ENCODE results near the gene MKLN1. TPM values are rescaled to one million over a fixed set of nuclear protein-coding genes. Genes with fewer than 3 reads are reported as not detected.

The MKLN1 gene
- total and polyA plus RNA-seq, 2 experiments from 2014 or later: 33.8 to 59.3 TPM

DNA sequence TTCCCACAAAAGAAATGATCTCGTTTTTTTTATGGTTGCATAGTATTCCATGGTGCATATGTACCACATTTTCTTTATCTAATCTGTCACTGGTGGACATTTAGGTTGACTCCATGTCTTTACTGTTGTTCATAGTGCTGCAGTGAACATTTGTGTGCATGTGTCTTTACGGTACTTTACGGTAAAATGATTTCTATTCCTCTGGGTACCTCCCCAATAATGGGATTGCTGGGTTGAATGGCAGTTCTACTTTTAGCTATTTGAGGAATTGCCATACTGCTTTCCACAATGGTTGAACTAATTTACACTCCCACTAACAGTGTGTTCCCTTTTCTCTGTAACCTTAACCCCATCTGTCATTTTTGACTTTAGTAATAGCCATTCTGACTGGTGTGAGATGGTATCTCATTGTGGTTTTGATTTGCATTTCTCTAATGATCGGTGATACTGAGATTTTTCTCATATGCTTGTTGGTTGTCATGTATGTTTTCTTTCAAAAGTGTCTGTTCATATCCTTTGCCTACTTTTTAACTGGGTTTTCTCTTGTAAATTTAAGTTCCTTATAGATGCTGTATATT is 37.2 kb downstream of the MKLN1 start:
- H3K9me3 ChIP-seq (ENCODE audit: low read depth): no peaks in the 10 kb centered on the region
- peaks cover 8% of the 10 kb centered on the region for H3K4me1 ChIP-seq (ENCODE audit: insufficient read depth)
- DNase-seq (ENCODE audit: low spot score): no peak
- H3K27me3 ChIP-seq: no peaks in the 10 kb centered on the region
- H3K4me3 ChIP-seq: no peak overlapping the region
- H3K9me2 ChIP-seq (replicated peaks; ENCODE audit: insufficient read depth): no peaks in the 10 kb centered on the region
- H3K27ac ChIP-seq: no peak overlapping the region
- no peak for TF ChIP-seq CTCF (IDR thresholded peaks at IDR 0.05; ENCODE audit: poor library complexity)
- no peak for TF ChIP-seq EZH2phosphoT487 (IDR thresholded peaks at IDR 0.05; ENCODE audit: low read depth, severe bottlenecking, unreplicated experiment)
- no peak for TF ChIP-seq EZH2 (IDR thresholded peaks at IDR 0.05; ENCODE audit: borderline replicate concordance)
- H3K36me3 ChIP-seq (replicated peaks; ENCODE audit: insufficient read depth, low read depth): no peaks in the 10 kb centered on the region
- peaks cover 100% of the 10 kb centered on the region for H3K79me2 ChIP-seq
- H3K4me2 ChIP-seq: no peak overlapping the region
- 95% methylated on average over 4 of the region's 4 CpGs for WGBS (ENCODE audit: low lambda C conversion rate, missing lambda C conversion rate)
- peaks cover 97% of the 10 kb centered on the region for H4K20me1 ChIP-seq (ENCODE audit: insufficient read depth, poor library complexity, severe bottlenecking)
- H2AFZ ChIP-seq: no peak overlapping the region

DNA sequence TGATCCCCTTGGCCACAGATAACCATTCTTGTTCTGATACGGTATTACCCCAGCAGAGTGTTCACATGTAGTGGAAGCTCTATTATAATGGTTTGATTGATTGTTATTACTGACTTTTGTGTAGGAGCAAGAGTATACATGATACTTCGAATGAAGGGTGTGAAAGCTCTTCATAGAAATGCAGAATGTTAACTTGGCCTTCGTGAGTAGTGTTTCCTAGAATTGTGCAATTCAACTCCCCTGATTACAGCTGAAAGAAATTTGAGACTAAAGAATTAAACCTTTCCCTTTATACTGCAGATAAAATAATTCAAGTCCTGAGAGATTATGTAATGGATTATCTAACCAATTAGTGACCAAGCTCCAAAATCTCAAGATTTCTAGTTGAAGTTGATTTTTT is 38.2 kb downstream of the MKLN1 start:
- Histone ChIP-seq H3K9me3 (ENCODE audit: low read depth) (no peaks in the 10 kb centered on the region), H4K20me1 (ENCODE audit: insufficient read depth, poor library complexity, severe bottlenecking) (peaks cover 97% of the 10 kb centered on the region), H2AFZ (no peak overlapping the region), H3K36me3 (replicated peaks; ENCODE audit: insufficient read depth, low read depth) (no peaks in the 10 kb centered on the region), H3K27me3 (no peaks in the 10 kb centered on the region), H3K4me1 (ENCODE audit: insufficient read depth) (peaks cover 8% of the 10 kb centered on the region), H3K79me2 (peaks cover 100% of the 10 kb centered on the region), H3K9me2 (replicated peaks; ENCODE audit: insufficient read depth) (no peaks in the 10 kb centered on the region), H3K4me2 (no peak overlapping the region), H3K4me3 (no peak overlapping the region), H3K27ac (no peak overlapping the region)
- 58% methylated on average over 3 of the region's 3 CpGs for WGBS (ENCODE audit: low lambda C conversion rate, missing lambda C conversion rate)
- DNase-seq (ENCODE audit: low spot score): no peak
- TF ChIP-seq EZH2phosphoT487 (IDR thresholded peaks at IDR 0.05; ENCODE audit: low read depth, severe bottlenecking, unreplicated experiment) (no peak), EZH2 (IDR thresholded peaks at IDR 0.05; ENCODE audit: borderline replicate concordance) (no peak), CTCF (IDR thresholded peaks at IDR 0.05; ENCODE audit: poor library complexity) (no peak)

GRCh38 chr7:131369354-131369753 is 41.7 kb downstream of the MKLN1 start:
- no peaks in the 10 kb centered on the region for H3K4me1 ChIP-seq (ENCODE audit: insufficient read depth)
- DNase-seq (ENCODE audit: low spot score): no peak
- no peak overlapping the region for H3K4me2 ChIP-seq
- no peak overlapping the region for H3K4me3 ChIP-seq
- H3K27ac ChIP-seq: no peak overlapping the region
- H3K27me3 ChIP-seq: no peaks in the 10 kb centered on the region
- H3K79me2 ChIP-seq: peaks cover 100% of the 10 kb centered on the region
- H3K9me2 ChIP-seq (replicated peaks; ENCODE audit: insufficient read depth): no peaks in the 10 kb centered on the region
- H3K36me3 ChIP-seq (replicated peaks; ENCODE audit: insufficient read depth, low read depth): no peaks in the 10 kb centered on the region
- H2AFZ ChIP-seq: no peak overlapping the region
- TF ChIP-seq CTCF (IDR thresholded peaks at IDR 0.05; ENCODE audit: poor library complexity) (no peak), EZH2phosphoT487 (IDR thresholded peaks at IDR 0.05; ENCODE audit: low read depth, severe bottlenecking, unreplicated experiment) (no peak), EZH2 (IDR thresholded peaks at IDR 0.05; ENCODE audit: borderline replicate concordance) (no peak)
- no peaks in the 10 kb centered on the region for H3K9me3 ChIP-seq (ENCODE audit: low read depth)
- H4K20me1 ChIP-seq (ENCODE audit: insufficient read depth, poor library complexity, severe bottlenecking): peaks cover 97% of the 10 kb centered on the region
